ENCODE data around the gene RAD18.

- no peak for TF ChIP-seq POLR2A (IDR thresholded peaks at IDR 0.05)
- no peak for TF ChIP-seq CTCF (IDR thresholded peaks at IDR 0.05)
Observed at GRCh38 chr3:8865697-8866096, 97.6 kb downstream of the RAD18 start.
